Nephron (organoid): ENCODE measurements around the gene NCOA5.

ENCODE experiments used
- H3K27ac Mint-ChIP-seq, 3 experiments: 2 replicates each; pipeline ENCODE4 v1.8.0; 2020; ENCODE audit warnings: mixed read lengths in 3 of 3, mild to moderate bottlenecking in 2 of 3, moderate library complexity in 1 of 3
- H3K27me3 Mint-ChIP-seq: 2 replicates; pipeline ENCODE4 v1.8.0; 2021; ENCODE audit warnings: low read depth, mild to moderate bottlenecking, moderate library complexity, mixed read lengths
- H3K36me3 Mint-ChIP-seq: 2 replicates; pipeline ENCODE4 v1.8.0; 2020; ENCODE audit warnings: low read depth, mixed read lengths
- H3K4me1 Mint-ChIP-seq: 2 replicates; pipeline ENCODE4 v1.8.0; 2020; ENCODE audit warnings: mixed read lengths
- H3K4me3 Mint-ChIP-seq, 3 experiments: 2 replicates each; pipeline ENCODE4 v1.8.0; 2020; ENCODE audit warnings: mild to moderate bottlenecking in 3 of 3, mixed read lengths in 3 of 3, moderate library complexity in 2 of 3
- H3K9me3 Mint-ChIP-seq: 2 replicates; pipeline ENCODE4 v1.8.0; 2020; ENCODE audit warnings: mixed read lengths
- CTCF ChIP-seq, 3 experiments: fragments of 200-600 bp; sonication (generic); IDR thresholded peaks; one replicate each; pipeline ENCODE4 v1.5.0; 2021; ENCODE audit warnings: antibody characterized with exemption in 3 of 3; ENCODE audit not compliant: unreplicated experiment in 3 of 3

The NCOA5 gene

GRCh38 chr20:46060301-46060881 is 29.4 kb downstream of the NCOA5 start:
- no peaks in the 10 kb centered on the region for H3K9me3 Mint-ChIP-seq

GRCh38 chr20:46058599-46059281 is 31.0 kb downstream of the NCOA5 start:
- H3K36me3 Mint-ChIP-seq = peaks cover 51% of the 10 kb centered on the region
- TF ChIP-seq CTCF (IDR thresholded peaks at IDR 0.05; ENCODE audit: unreplicated experiment in 3 of 3) = no peak
- H3K4me3 Mint-ChIP-seq = peak overlapping the region; percentile 17 to 62 (median 50)
- no peak overlapping the region for H3K27ac Mint-ChIP-seq
- H3K9me3 Mint-ChIP-seq = no peaks in the 10 kb centered on the region
- peaks cover 64% of the 10 kb centered on the region for H3K27me3 Mint-ChIP-seq
- H3K4me1 Mint-ChIP-seq = peaks cover 5% of the 10 kb centered on the region

More at GRCh38 chr20:46060301-46060881, 29.4 kb downstream of the NCOA5 start:
- H3K36me3 Mint-ChIP-seq = peaks cover 64% of the 10 kb centered on the region
- no peak overlapping the region for H3K4me3 Mint-ChIP-seq
- H3K27ac Mint-ChIP-seq = no peak overlapping the region
- H3K27me3 Mint-ChIP-seq = peaks cover 58% of the 10 kb centered on the region
- H3K4me1 Mint-ChIP-seq = peaks cover 5% of the 10 kb centered on the region
- no peak for TF ChIP-seq CTCF (IDR thresholded peaks at IDR 0.05; ENCODE audit: unreplicated experiment in 3 of 3)

GRCh38 chr20:46057856-46058598 is 31.7 kb downstream of the NCOA5 start:
- Mint-ChIP-seq H3K36me3 (peaks cover 44% of the 10 kb centered on the region), H3K27ac (no peak overlapping the region), H3K9me3 (no peaks in the 10 kb centered on the region), H3K4me1 (no peaks in the 10 kb centered on the region), H3K27me3 (peaks cover 71% of the 10 kb centered on the region), H3K4me3 (peak overlapping the region; percentile 57 to 79 (median 66))
- TF ChIP-seq CTCF (IDR thresholded peaks at IDR 0.05; ENCODE audit: unreplicated experiment in 3 of 3) = peak in 2 of 3 experiments; percentile 57 to 60

- Mint-ChIP-seq H3K9me3 (no peaks in the 10 kb centered on the region), H3K4me3 (peak overlapping the region in 2 of 3 experiments; percentile 12 to 48), H3K4me1 (no peaks in the 10 kb centered on the region), H3K36me3 (peaks cover 37% of the 10 kb centered on the region), H3K27ac (no peak overlapping the region), H3K27me3 (peaks cover 72% of the 10 kb centered on the region)
- TF ChIP-seq CTCF (IDR thresholded peaks at IDR 0.05; ENCODE audit: unreplicated experiment in 3 of 3) = no peak
Observed at GRCh38 chr20:46056970-46057855, 32.5 kb downstream of the NCOA5 start.

GRCh38 chr20:46056027-46056833 is 33.5 kb downstream of the NCOA5 start:
- no peaks in the 10 kb centered on the region for H3K9me3 Mint-ChIP-seq
- H3K4me3 Mint-ChIP-seq = no peak overlapping the region
- no peak for TF ChIP-seq CTCF (IDR thresholded peaks at IDR 0.05; ENCODE audit: unreplicated experiment in 3 of 3)
- peaks cover 27% of the 10 kb centered on the region for H3K36me3 Mint-ChIP-seq
- no peak overlapping the region for H3K27ac Mint-ChIP-seq
- H3K4me1 Mint-ChIP-seq = no peaks in the 10 kb centered on the region
- H3K27me3 Mint-ChIP-seq = peaks cover 70% of the 10 kb centered on the region
